Stimulated activated CD4-positive, alpha-beta T cell treated with anti-CD3 and anti-CD28 coated beads, Interleukin-1b, Interleukin-23, amount 100 ng/mL, for 24 hours (primary cell): ENCODE measurements around the gene EXTL1.

Experiments used
- DNase-seq, 4 experiments: peaks; one replicate each; pipeline ENCODE4 v3.0.0-alpha.2; 2020; ENCODE audit warnings: low read depth in 4 of 4, low spot score in 1 of 4

EXTL1 gene

GRCh38 chr1:26038904-26039303, 17.3 kb downstream of the EXTL1 start:
- DNase-seq = no peak

DNA sequence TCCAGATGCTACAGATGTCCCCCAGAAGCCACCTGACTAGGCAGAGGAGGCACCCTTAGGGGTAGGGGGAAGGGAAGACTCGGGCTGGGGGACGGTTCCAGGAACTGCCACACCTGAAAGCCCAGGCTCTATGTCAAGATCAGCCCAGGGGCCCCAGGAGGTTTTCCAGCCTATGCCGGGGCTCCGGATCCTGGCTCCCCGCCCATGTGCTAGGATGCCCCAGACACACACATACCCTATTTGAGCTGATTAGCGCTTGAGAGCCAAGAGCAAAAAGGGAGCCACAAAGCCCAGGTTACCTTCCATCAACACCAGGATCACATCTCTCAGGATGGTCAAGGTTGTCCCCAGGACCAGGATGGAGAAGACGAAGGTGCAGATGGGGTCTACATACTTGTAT, 19.8 kb downstream of the EXTL1 start:
- DNase-seq = no peak

GRCh38 chr1:26041978-26042377, 20.4 kb downstream of the EXTL1 start:
- DNase-seq = no peak

- no peak for DNase-seq
These were observed 22.2 kb downstream of the EXTL1 start for GRCh38 chr1:26043765-26044164.

GRCh38 chr1:26044414-26044813, 22.8 kb downstream of the EXTL1 start:
- no peak for DNase-seq

DNA sequence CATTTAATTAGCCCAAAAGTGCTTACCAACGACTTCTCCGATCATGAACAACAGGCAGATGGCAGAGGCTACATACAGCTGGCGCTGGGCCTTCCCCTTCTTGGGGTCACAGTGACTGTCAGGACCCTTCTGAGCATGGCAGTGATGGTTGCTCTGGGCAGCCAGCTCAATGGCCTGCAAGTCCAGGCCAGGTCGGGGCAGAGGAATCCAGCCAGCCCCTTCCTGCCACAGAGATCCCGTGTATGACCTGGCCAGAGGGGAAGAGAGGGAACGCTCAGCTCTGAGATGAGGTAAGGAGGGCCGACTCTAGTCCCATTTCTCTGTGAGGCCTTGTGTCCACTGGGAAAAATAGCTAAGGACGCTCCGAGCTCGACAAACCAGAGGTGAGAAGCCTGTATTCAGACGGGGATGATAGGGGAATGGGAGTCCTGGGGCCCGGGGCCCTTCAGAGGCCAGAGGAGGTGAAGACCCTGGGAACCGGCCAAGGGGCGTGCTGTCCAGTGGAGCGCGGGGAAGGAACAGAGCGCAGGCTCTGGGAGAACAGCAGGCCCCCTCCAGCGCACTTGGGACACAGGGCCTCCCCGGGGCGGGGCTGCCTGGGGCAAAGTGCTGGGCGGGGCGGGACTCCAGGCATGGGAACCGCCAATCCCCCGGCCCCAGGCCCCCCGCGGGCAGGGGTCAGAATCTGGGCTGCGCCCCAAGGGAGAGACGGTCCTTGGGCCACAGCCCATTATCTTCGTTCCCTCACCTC, 23.6 kb downstream of the EXTL1 start:
- no peak for DNase-seq

DNA sequence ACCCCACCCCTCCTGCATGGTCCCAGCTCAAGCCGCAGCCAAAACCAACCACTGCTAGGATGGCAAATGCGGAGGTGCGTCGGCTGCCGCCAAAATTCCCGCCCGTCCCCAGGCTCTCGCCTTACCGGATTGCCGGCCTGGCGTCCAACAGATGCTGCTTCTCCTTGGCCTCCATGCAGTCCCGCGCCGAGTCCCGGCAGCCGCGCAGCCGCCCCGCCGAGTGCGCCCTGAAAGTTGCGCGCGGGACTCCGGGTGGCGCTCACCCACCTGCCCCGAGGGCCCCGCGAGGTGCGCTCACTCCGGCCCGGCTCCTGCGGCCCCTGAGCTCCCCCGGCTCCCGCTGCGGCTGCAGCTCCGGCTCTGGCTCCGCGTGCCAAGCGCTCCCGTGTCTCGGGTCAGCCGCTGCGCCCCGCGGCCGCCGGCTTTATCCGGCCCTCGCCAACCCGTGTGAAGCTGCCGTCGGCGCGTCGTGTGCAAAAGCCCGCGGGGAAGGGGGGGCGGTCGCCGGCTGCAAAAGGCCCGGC, 24.2 kb downstream of the EXTL1 start, which contains the start of gene SLC30A2:
Gene SLC30A2 (minus strand): TSS at position 397 of the 524 bp plus-strand sequence. CDS start 222 bp downstream, at position 175.
- DNase-seq = no peak

DNA sequence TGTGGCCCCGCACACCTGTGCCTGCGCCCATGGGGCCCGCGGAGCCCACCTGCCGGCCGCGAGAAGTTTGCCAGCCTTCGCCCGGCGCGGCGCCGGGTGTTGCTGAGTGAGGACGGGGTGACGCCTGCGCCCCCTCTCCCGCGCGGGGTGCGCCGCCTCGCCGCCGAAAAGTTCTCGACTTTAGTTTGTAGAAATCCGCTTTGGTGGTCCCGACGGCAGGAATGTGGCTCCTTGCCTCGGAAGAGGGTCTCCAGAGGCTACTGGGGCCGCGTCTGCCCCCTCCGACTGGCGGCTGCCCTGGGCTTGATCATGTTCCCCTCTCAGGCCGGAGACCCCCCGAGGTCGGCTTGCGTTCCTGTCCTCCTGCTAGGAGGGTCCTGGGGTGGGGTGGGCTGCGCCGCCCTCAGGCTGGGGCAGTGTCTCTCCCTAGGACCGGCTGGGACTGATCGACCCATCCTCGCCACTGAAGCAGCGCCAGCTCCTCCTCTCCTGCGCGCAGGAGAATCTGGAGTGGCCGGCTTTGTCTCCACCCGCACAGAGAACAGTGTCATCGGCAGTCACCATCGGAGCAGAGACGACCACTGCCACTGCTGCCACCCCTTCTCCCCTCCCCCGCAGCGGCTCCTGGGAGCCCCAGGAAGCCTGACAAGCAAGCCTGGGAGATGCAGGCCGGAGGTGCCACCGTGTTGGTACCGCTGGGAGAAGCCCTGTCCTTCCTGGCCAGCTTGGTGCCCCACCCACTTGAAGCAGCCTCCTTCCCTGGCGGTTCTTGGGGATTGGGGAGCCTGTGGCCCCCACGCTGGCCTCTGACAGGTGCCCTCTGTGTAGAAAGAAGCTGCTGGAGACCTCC, 24.9 kb downstream of the EXTL1 start:
- DNase-seq = no peak

DNA sequence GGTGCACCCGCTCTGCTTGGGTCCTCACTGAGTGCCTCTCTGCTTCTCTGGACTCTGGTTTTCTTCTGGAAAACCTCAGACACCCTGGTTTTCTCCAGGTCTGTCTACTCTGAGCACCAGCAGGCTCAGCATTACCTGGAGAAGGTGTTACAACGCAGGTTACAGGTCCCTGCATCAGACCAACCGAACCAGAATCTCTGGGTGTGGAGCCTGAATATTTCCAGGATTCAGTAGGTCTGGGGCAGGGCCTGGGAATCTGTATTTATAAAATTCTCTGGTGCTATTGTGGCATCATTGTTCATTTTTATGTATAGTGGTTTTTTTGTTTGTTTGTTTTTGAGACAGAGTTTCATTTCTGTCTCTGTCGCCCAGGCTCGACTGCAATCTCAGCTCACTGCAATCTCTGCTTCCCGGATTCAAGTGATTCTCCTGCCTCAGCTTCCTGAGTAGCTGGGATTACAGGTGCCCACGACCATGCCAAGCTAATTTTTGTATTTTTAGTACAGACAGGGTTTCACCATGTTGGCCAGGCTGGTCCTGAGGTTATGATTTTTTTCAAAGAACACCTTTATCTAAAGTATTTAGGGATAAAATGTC, 25.8 kb downstream of the EXTL1 start:
- DNase-seq = no peak

GRCh38 chr1:26049531-26050247, 28.1 kb downstream of the EXTL1 start:
- DNase-seq = no peak

- DNase-seq = no peak
These were observed 28.7 kb downstream of the EXTL1 start for GRCh38 chr1:26050248-26050640.

GRCh38 chr1:26053718-26054560, 32.4 kb downstream of the EXTL1 start:
- no peak for DNase-seq

DNA sequence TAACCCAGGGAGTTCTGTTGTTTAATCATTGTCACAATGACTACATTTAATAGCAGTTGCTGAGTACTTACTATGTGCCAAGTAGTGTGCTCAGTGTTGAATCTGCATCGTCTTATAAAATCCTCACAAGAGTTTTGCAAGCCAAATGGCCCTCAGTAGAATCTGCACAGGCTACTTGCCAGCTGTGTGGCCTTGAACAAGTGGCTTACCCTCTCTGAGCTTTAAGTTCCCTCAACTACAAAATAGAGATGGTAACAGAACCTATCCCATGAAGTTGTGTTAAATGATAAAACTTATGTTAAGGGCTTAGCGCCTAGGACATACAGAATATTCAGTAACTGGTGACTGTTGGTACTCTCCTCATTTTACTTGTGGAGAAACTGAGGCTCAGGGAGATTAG, 33.5 kb downstream of the EXTL1 start:
- DNase-seq = no peak

DNA sequence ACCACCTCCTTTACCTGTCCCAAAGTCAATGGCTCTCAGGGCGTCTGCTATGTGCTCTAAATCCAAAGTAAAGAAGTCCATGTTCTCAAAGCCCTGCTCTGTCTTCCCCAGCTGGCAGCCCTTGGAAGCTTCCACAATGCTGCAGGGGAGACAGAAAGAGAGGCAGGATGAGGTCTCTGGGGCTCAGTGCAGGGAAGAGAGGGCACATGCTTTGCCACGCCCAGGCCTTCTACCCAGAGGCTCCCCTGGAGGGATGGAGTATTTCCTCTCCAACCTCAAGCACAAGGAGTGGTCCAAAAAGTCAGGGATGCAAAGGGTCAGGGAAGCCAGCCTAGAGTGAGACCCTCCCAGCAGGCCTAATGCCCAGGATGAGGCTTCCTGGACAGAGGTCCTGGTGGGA, 35.6 kb downstream of the EXTL1 start:
- DNase-seq = no peak

DNA sequence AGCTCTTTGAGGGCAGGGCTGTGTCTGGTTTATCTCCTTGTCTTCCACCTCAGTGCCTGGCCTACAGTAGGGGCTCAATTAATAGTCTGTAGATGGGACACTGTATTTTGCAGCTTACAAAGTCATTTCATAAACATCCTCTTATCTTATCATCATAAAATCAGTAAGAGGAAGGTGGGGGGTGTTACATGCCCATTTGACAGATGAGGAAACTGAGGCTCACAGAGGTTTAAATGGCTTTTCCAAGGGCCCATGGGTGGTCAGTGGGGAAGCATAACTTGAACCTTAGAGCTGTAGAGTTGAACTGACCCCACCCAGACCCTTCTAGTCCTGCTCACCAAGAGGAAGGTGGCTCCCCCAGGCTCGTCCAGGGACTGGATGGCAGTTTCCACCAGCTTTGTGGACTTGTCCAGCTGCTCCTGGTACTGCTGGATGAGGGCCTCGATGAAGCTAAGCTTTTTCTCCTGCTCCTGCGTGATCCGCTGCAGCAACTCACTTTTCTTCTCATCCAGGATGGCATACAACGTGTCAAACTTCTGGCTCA, 36.5 kb downstream of the EXTL1 start:
- DNase-seq = no peak

- DNase-seq = no peak
These were observed 38.3 kb downstream of the EXTL1 start for GRCh38 chr1:26059906-26060305.

GRCh38 chr1:26060832-26061574, 39.4 kb downstream of the EXTL1 start:
- no peak for DNase-seq

DNA sequence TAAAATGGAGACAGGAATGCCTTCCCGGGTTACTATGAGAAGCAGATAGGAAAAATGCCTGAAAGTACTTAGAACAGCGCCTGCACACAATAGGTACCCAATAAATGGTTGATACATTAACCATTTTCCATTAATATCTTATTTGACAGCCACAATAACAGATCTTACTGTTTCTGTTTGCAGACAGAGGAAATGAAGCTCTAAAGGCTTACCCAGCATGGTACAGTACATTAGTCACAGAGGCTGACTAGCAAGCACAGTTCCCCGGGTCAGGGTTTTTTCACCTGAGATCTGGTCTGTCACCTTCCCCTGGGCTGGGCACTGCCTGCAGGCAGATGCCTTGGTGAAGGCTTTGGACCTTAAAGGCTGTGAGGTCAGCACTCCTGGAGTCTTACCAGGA, 43.0 kb downstream of the EXTL1 start:
- DNase-seq = no peak

DNA sequence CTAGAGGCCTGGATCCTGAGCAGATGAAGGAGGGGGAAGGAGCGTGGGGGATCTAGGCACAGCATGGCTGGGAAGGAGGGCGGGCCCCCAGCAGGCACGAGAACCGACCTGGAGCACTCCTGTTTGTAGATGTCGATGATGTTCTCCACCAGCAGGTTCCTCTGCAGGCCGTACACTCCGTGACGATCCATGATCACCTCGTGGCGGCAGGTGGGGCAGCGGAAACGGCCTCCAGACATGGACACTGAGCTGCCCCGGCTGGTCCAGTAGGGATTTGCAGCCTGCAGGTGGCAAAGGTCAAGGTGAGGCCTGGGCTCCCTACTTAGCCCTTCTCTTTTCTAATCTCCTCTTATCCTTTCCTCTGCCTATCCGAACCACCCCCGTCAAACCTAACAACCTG, 44.6 kb downstream of the EXTL1 start:
- no peak for DNase-seq
